Measurements from ENCODE around the gene STX8. TPM values are rescaled to one million over a fixed set of nuclear protein-coding genes. Genes with fewer than 3 reads are reported as not detected.

The STX8 gene
- total RNA-seq, 1 experiment from 2014 or later: 109 TPM

- no peak overlapping the region for H3K4me3 ChIP-seq
- H3K27me3 ChIP-seq (replicated peaks): no peaks in the 10 kb centered on the region
- no peak overlapping the region for H3K27ac ChIP-seq
- no peaks in the 10 kb centered on the region for H3K36me3 ChIP-seq
- peaks cover 31% of the 10 kb centered on the region for H3K4me1 ChIP-seq (replicated peaks)
- no peak for DNase-seq (ENCODE audit: low read depth in 1 of 2, low spot score in 2 of 2)
- no peaks in the 10 kb centered on the region; the same call in 1 of the 2 replicates for H3K9me3 ChIP-seq (replicated peaks)
These were observed 337.8 kb downstream of the STX8 start for GRCh38 chr17:9237661-9238301.

- no peak overlapping the region for H3K27ac ChIP-seq
- no peaks in the 10 kb centered on the region for H3K36me3 ChIP-seq
- H3K9me3 ChIP-seq (replicated peaks): no peaks in the 10 kb centered on the region; the same call in 1 of the 2 replicates
- no peaks in the 10 kb centered on the region for H3K27me3 ChIP-seq (replicated peaks)
- no peak overlapping the region for H3K4me3 ChIP-seq
- DNase-seq (ENCODE audit: low read depth in 1 of 2, low spot score in 2 of 2): no peak
- H3K4me1 ChIP-seq (replicated peaks): peaks cover 24% of the 10 kb centered on the region
These were observed 338.6 kb downstream of the STX8 start for GRCh38 chr17:9237053-9237410.

GRCh38 chr17:9236286-9237052 is 339.2 kb downstream of the STX8 start:
- Histone ChIP-seq H3K36me3 (no peaks in the 10 kb centered on the region), H3K4me3 (no peak overlapping the region), H3K27ac (no peak overlapping the region), H3K27me3 (replicated peaks) (no peaks in the 10 kb centered on the region), H3K4me1 (replicated peaks) (peaks cover 18% of the 10 kb centered on the region), H3K9me3 (replicated peaks) (no peaks in the 10 kb centered on the region; the same call in 1 of the 2 replicates)
- no peak for DNase-seq (ENCODE audit: low read depth in 1 of 2, low spot score in 2 of 2)

- no peaks in the 10 kb centered on the region; the same call in 1 of the 2 replicates for H3K9me3 ChIP-seq (replicated peaks)
- no peaks in the 10 kb centered on the region for H3K27me3 ChIP-seq (replicated peaks)
- H3K4me3 ChIP-seq: no peak overlapping the region
- no peaks in the 10 kb centered on the region for H3K36me3 ChIP-seq
- DNase-seq (ENCODE audit: low read depth in 1 of 2, low spot score in 2 of 2): no peak
- peaks cover 12% of the 10 kb centered on the region for H3K4me1 ChIP-seq (replicated peaks)
- H3K27ac ChIP-seq: no peak overlapping the region
These were observed 340.3 kb downstream of the STX8 start for GRCh38 chr17:9235346-9235745.

GRCh38 chr17:9234389-9234945 is 341.2 kb downstream of the STX8 start:
- H3K4me1 ChIP-seq (replicated peaks): peaks cover 16% of the 10 kb centered on the region
- H3K36me3 ChIP-seq: no peaks in the 10 kb centered on the region
- H3K4me3 ChIP-seq: no peak overlapping the region
- H3K9me3 ChIP-seq (replicated peaks): no peaks in the 10 kb centered on the region
- no peak for DNase-seq (ENCODE audit: low read depth in 1 of 2, low spot score in 2 of 2)
- no peaks in the 10 kb centered on the region for H3K27me3 ChIP-seq (replicated peaks)
- no peak overlapping the region for H3K27ac ChIP-seq

- DNase-seq (ENCODE audit: low read depth in 1 of 2, low spot score in 2 of 2): no peak
- Histone ChIP-seq H3K27me3 (replicated peaks) (no peaks in the 10 kb centered on the region), H3K9me3 (replicated peaks) (no peaks in the 10 kb centered on the region)
These were observed 341.9 kb downstream of the STX8 start for GRCh38 chr17:9233761-9234160.

GRCh38 chr17:9233271-9233599 is 342.4 kb downstream of the STX8 start:
- H3K4me3 ChIP-seq: no peak overlapping the region
- no peaks in the 10 kb centered on the region for H3K36me3 ChIP-seq
- peaks cover 26% of the 10 kb centered on the region for H3K4me1 ChIP-seq (replicated peaks)
- H3K27me3 ChIP-seq (replicated peaks): no peaks in the 10 kb centered on the region
- DNase-seq (ENCODE audit: low read depth in 1 of 2, low spot score in 2 of 2): no peak
- no peaks in the 10 kb centered on the region for H3K9me3 ChIP-seq (replicated peaks)
- no peak overlapping the region for H3K27ac ChIP-seq

More at GRCh38 chr17:9233761-9234160, 341.9 kb downstream of the STX8 start:
- Histone ChIP-seq H3K36me3 (no peaks in the 10 kb centered on the region), H3K4me3 (no peak overlapping the region), H3K4me1 (replicated peaks) (peaks cover 21% of the 10 kb centered on the region), H3K27ac (no peak overlapping the region)

- Histone ChIP-seq H3K4me3 (no peak overlapping the region), H3K9me3 (replicated peaks) (no peaks in the 10 kb centered on the region), H3K27ac (no peak overlapping the region), H3K36me3 (no peaks in the 10 kb centered on the region), H3K4me1 (replicated peaks) (peaks cover 31% of the 10 kb centered on the region), H3K27me3 (replicated peaks) (no peaks in the 10 kb centered on the region)
- no peak for DNase-seq (ENCODE audit: low read depth in 1 of 2, low spot score in 2 of 2)
These were observed 342.9 kb downstream of the STX8 start for GRCh38 chr17:9232591-9233270.

GRCh38 chr17:9232155-9232475 is 343.5 kb downstream of the STX8 start:
- no peaks in the 10 kb centered on the region for H3K9me3 ChIP-seq (replicated peaks)
- no peak for DNase-seq (ENCODE audit: low read depth in 1 of 2, low spot score in 2 of 2)
- no peaks in the 10 kb centered on the region for H3K36me3 ChIP-seq
- H3K4me1 ChIP-seq (replicated peaks): peaks cover 31% of the 10 kb centered on the region
- H3K27ac ChIP-seq: no peak overlapping the region
- H3K4me3 ChIP-seq: no peak overlapping the region
- H3K27me3 ChIP-seq (replicated peaks): no peaks in the 10 kb centered on the region

- Histone ChIP-seq H3K4me3 (no peak overlapping the region), H3K4me1 (replicated peaks) (peaks cover 31% of the 10 kb centered on the region), H3K9me3 (replicated peaks) (no peaks in the 10 kb centered on the region), H3K27ac (no peak overlapping the region), H3K36me3 (no peaks in the 10 kb centered on the region), H3K27me3 (replicated peaks) (no peaks in the 10 kb centered on the region)
- no peak for DNase-seq (ENCODE audit: low read depth in 1 of 2, low spot score in 2 of 2)
These were observed 344.0 kb downstream of the STX8 start for GRCh38 chr17:9231449-9232154.

- H3K36me3 ChIP-seq: no peaks in the 10 kb centered on the region
- H3K27me3 ChIP-seq (replicated peaks): no peaks in the 10 kb centered on the region
- H3K4me3 ChIP-seq: no peak overlapping the region
- H3K4me1 ChIP-seq (replicated peaks): peaks cover 31% of the 10 kb centered on the region
- DNase-seq (ENCODE audit: low read depth in 1 of 2, low spot score in 2 of 2): no peak
- H3K9me3 ChIP-seq (replicated peaks): no peaks in the 10 kb centered on the region
- no peak overlapping the region for H3K27ac ChIP-seq
These were observed 344.8 kb downstream of the STX8 start for GRCh38 chr17:9230861-9231260.

GRCh38 chr17:9230346-9230745 is 345.3 kb downstream of the STX8 start:
- DNase-seq (ENCODE audit: low read depth in 1 of 2, low spot score in 2 of 2): peak; percentile 34 to 60
- Histone ChIP-seq H3K4me1 (replicated peaks) (peaks cover 31% of the 10 kb centered on the region), H3K4me3 (no peak overlapping the region), H3K36me3 (no peaks in the 10 kb centered on the region), H3K9me3 (replicated peaks) (no peaks in the 10 kb centered on the region), H3K27me3 (replicated peaks) (no peaks in the 10 kb centered on the region), H3K27ac (no peak overlapping the region)

- Histone ChIP-seq H3K4me3 (no peak overlapping the region), H3K9me3 (replicated peaks) (no peaks in the 10 kb centered on the region), H3K36me3 (no peaks in the 10 kb centered on the region), H3K27me3 (replicated peaks) (no peaks in the 10 kb centered on the region), H3K4me1 (replicated peaks) (peaks cover 31% of the 10 kb centered on the region), H3K27ac (no peak overlapping the region)
- DNase-seq (ENCODE audit: low read depth in 1 of 2, low spot score in 2 of 2): no peak
These were observed 345.8 kb downstream of the STX8 start for GRCh38 chr17:9229826-9230201.
